HG02571 (cell line): ENCODE results near the gene SDK2.
A peak's percentile ranks its signal among the peaks of the same experiment; 100 is the strongest.
"Not testable (repeated sequence)": the region's sequence is repeated elsewhere in the genome, so short reads cannot be mapped to it uniquely, and the experiment has no call there.

Experiments used
- ATAC-seq: cut with Tn5 transposase; IDR thresholded peaks from one replicate; pipeline ENCODE4 v1.9.1; 2021; ENCODE audit warnings: mild to moderate bottlenecking, moderate library complexity; ENCODE audit not compliant: unreplicated experiment

SDK2 gene

GRCh38 chr17:73335591-73336407 is 308.4 kb downstream of the SDK2 start:
- ATAC-seq, result no peak

GRCh38 chr17:73334771-73335513 is 309.3 kb downstream of the SDK2 start:
- ATAC-seq, result no peak

- ATAC-seq, result not testable (repeated sequence)
Observed at GRCh38 chr17:73333445-73333844, 310.8 kb downstream of the SDK2 start.

GRCh38 chr17:73331060-73331459 is 313.2 kb downstream of the SDK2 start:
- no peak for ATAC-seq

GRCh38 chr17:73327676-73328075 is 316.6 kb downstream of the SDK2 start:
- ATAC-seq, result no peak

GRCh38 chr17:73325527-73325842 is 318.8 kb downstream of the SDK2 start:
- no peak for ATAC-seq

GRCh38 chr17:73324711-73325526 is 319.3 kb downstream of the SDK2 start:
- no peak for ATAC-seq

- no peak for ATAC-seq
Observed at GRCh38 chr17:73324160-73324475, 320.1 kb downstream of the SDK2 start.

- ATAC-seq, result no peak
Observed at GRCh38 chr17:73323409-73324159, 320.7 kb downstream of the SDK2 start.

- no peak for ATAC-seq
Observed at GRCh38 chr17:73320601-73321264, 323.5 kb downstream of the SDK2 start.

GRCh38 chr17:73319766-73320165 is 324.5 kb downstream of the SDK2 start:
- ATAC-seq, result no peak

GRCh38 chr17:73318836-73319235 is 325.4 kb downstream of the SDK2 start:
- ATAC-seq, result no peak

- ATAC-seq, result no peak
Observed at GRCh38 chr17:73318427-73318813, 325.8 kb downstream of the SDK2 start.

GRCh38 chr17:73317513-73318426 is 326.5 kb downstream of the SDK2 start:
- peak; percentile 7 for ATAC-seq

- peak; percentile 81 for ATAC-seq
Observed at GRCh38 chr17:73316919-73317505, 327.2 kb downstream of the SDK2 start.

- ATAC-seq, result no peak
Observed at GRCh38 chr17:73315471-73315870, 328.8 kb downstream of the SDK2 start.

- ATAC-seq, result no peak
Observed at GRCh38 chr17:73313526-73314127, 330.6 kb downstream of the SDK2 start.

- ATAC-seq, result not testable (repeated sequence)
Observed at GRCh38 chr17:73312887-73313286, 331.4 kb downstream of the SDK2 start.
